Lower leg skin (tissue), 3 donors: ENCODE data around the gene TENT4A.

ENCODE experiments used
- POLR2A ChIP-seq, 2 donors: fragments of 450-650 bp; IDR thresholded peaks; one replicate each; pipeline ENCODE4 v1.6.1; 2016 to 2017; ENCODE audit warnings: antibody characterized with exemption in 2 of 2, mild to moderate bottlenecking in 1 of 2, moderate library complexity in 1 of 2
- TF ChIP-seq, protein P1 (sequence below), 3 donors: fragments of 450-650 bp; IDR thresholded peaks; one replicate each; pipeline ENCODE4 v1.5.1; 2016; ENCODE audit warnings: antibody characterized with exemption in 3 of 3, mild to moderate bottlenecking in 3 of 3, moderate library complexity in 2 of 3

DNA sequence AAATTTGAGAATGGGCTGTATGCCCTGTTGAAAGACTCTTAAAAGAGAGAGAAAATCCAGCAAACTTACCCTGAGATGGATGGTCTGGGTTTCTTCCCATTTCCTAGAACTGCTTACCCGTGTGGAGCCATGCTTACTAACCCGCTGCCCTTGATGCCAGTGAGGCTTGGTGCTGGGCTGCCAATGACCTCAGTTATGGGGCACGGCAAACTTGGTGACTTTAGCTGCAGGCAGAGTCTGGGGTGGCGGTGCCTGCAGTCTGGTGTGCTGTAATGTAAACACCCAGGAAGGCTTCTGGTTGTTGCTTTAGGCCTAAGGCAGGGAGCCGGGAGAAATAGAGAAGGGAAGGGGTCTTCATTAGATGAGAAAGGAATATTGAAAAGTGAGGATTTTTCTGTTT, 7.3 kb upstream of the TENT4A start:
- TF ChIP-seq, protein P1, sequence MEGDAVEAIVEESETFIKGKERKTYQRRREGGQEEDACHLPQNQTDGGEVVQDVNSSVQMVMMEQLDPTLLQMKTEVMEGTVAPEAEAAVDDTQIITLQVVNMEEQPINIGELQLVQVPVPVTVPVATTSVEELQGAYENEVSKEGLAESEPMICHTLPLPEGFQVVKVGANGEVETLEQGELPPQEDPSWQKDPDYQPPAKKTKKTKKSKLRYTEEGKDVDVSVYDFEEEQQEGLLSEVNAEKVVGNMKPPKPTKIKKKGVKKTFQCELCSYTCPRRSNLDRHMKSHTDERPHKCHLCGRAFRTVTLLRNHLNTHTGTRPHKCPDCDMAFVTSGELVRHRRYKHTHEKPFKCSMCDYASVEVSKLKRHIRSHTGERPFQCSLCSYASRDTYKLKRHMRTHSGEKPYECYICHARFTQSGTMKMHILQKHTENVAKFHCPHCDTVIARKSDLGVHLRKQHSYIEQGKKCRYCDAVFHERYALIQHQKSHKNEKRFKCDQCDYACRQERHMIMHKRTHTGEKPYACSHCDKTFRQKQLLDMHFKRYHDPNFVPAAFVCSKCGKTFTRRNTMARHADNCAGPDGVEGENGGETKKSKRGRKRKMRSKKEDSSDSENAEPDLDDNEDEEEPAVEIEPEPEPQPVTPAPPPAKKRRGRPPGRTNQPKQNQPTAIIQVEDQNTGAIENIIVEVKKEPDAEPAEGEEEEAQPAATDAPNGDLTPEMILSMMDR (IDR thresholded peaks at IDR 0.05): no peak
- no peak for TF ChIP-seq POLR2A (IDR thresholded peaks at IDR 0.05)
